ENCODE results near the gene PRKCZ. TPM values are rescaled to one million over a fixed set of nuclear protein-coding genes. Genes with fewer than 3 reads are reported as not detected.
A peak's percentile ranks its signal among the peaks of the same experiment; 100 is the strongest.

Gene PRKCZ
- total and polyA plus RNA-seq, 4 donors = 4.8 to 9.9 (median 8.4) TPM

- H3K9me3 ChIP-seq (ENCODE audit: control insufficient read depth in 4 of 4, low read length in 3 of 4) = no peaks in the 10 kb centered on the region
- H3K9ac ChIP-seq (ENCODE audit: low read depth in 1 of 2, low read length in 2 of 2) = no peak overlapping the region
- peaks cover 0 to 50% (median 6%) of the 10 kb centered on the region in 4 donors for H3K36me3 ChIP-seq (ENCODE audit: control insufficient read depth in 4 of 4, insufficient read depth in 3 of 4, low read depth in 1 of 4, low read length in 3 of 4)
- no peaks in the 10 kb centered on the region for H3K27me3 ChIP-seq (ENCODE audit: control insufficient read depth in 4 of 4, insufficient read depth in 4 of 4, low read length in 3 of 4)
- H3K4me3 ChIP-seq (ENCODE audit: low read depth in 1 of 3, low read length in 3 of 3) = no peak overlapping the region
- peak overlapping the region; percentile 21 to 22 for H3K27ac ChIP-seq (ENCODE audit: low read depth in 1 of 2, low read length in 2 of 2)
- no peaks in the 10 kb centered on the region for H3K4me1 ChIP-seq (ENCODE audit: control insufficient read depth in 4 of 4, insufficient read depth in 4 of 4, low read length in 3 of 4)
- WGBS = 71% methylated on average over 14 of the region's 14 CpGs
- no peak for TF ChIP-seq RXRA (IDR thresholded peaks at IDR 0.05)
- TF ChIP-seq SP1 (IDR thresholded peaks at IDR 0.05) = peak; percentile 27
- no peak for TF ChIP-seq RAD21 (IDR thresholded peaks at IDR 0.05)
- TF ChIP-seq FOXA2 (IDR thresholded peaks at IDR 0.05) = no peak
- no peak for TF ChIP-seq TAF1 (conservative IDR thresholded peaks at IDR 0.05)
- no peak for TF ChIP-seq FOXA1 (IDR thresholded peaks at IDR 0.05)
- no peak for TF ChIP-seq YY1 (IDR thresholded peaks at IDR 0.05)
- no peak for TF ChIP-seq REST (IDR thresholded peaks at IDR 0.05)
- DNase-seq (ENCODE audit: low spot score) = no peak
Measured at GRCh38 chr1:2148691-2149090, 98.5 kb downstream of the PRKCZ start.

GRCh38 chr1:2150801-2151200 lies 100.6 kb downstream of the PRKCZ start:
- Histone ChIP-seq H3K27me3 (ENCODE audit: control insufficient read depth in 4 of 4, insufficient read depth in 4 of 4, low read length in 3 of 4) (no peaks in the 10 kb centered on the region), H3K36me3 (ENCODE audit: control insufficient read depth in 4 of 4, insufficient read depth in 3 of 4, low read depth in 1 of 4, low read length in 3 of 4) (peaks cover 2 to 44% (median 6%) of the 10 kb centered on the region in 4 donors), H3K4me1 (ENCODE audit: control insufficient read depth in 4 of 4, insufficient read depth in 4 of 4, low read length in 3 of 4) (no peaks in the 10 kb centered on the region), H3K4me3 (ENCODE audit: low read depth in 1 of 3, low read length in 3 of 3) (no peak overlapping the region), H3K9me3 (ENCODE audit: control insufficient read depth in 4 of 4, low read length in 3 of 4) (no peaks in the 10 kb centered on the region), H3K9ac (ENCODE audit: low read depth in 1 of 2, low read length in 2 of 2) (no peak overlapping the region), H3K27ac (ENCODE audit: low read depth in 1 of 2, low read length in 2 of 2) (peak overlapping the region; percentile 34 to 42)
- 86% methylated on average over 19 of the region's 19 CpGs for WGBS
- DNase-seq (ENCODE audit: low spot score) = no peak
- TF ChIP-seq, protein P1, sequence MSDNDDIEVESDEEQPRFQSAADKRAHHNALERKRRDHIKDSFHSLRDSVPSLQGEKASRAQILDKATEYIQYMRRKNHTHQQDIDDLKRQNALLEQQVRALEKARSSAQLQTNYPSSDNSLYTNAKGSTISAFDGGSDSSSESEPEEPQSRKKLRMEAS (IDR thresholded peaks at IDR 0.05) = no peak
- TF ChIP-seq JUND (IDR thresholded peaks at IDR 0.05) (no peak), YY1 (IDR thresholded peaks at IDR 0.05) (no peak), TAF1 (conservative IDR thresholded peaks at IDR 0.05) (no peak), REST (IDR thresholded peaks at IDR 0.05) (no peak), HNF4G (IDR thresholded peaks at IDR 0.05) (no peak), EGR1 (IDR thresholded peaks at IDR 0.05; ENCODE audit: low read depth in 2 of 2) (no peak), RXRA (IDR thresholded peaks at IDR 0.05) (no peak), HNF4A (conservative IDR thresholded peaks at IDR 0.05) (no peak), FOXA2 (IDR thresholded peaks at IDR 0.05) (no peak), RAD21 (IDR thresholded peaks at IDR 0.05) (no peak), NR2F2 (IDR thresholded peaks at IDR 0.05) (no peak), GABPA (IDR thresholded peaks at IDR 0.05 in 1 of 2, conservative IDR thresholded peaks at IDR 0.05 in 1 of 2) (no peak), SP1 (IDR thresholded peaks at IDR 0.05) (no peak)
